OCI-LY7 (cell line): Measurements from ENCODE around the gene ENOX1.

Experiments
- CTCF ChIP-seq: fragments of 200-600 bp; sonication (generic); conservative IDR thresholded peaks from 2 replicates; pipeline ENCODE4 v1.5.1; 2014; ENCODE audit warnings: mild to moderate bottlenecking, antibody characterized with exemption, low read length, moderate library complexity, mixed read lengths
- EZH2phosphoT487 ChIP-seq: fragments of 200-600 bp; sonication (generic); IDR thresholded peaks from 2 replicates; pipeline ENCODE4 v1.6.1; 2018; ENCODE audit warnings: low read depth, borderline replicate concordance, mild to moderate bottlenecking, mixed run types, antibody characterized with exemption, low read length, moderate library complexity, mixed read lengths

- no peak for TF ChIP-seq CTCF
- TF ChIP-seq EZH2phosphoT487 = no peak
These were observed 398.9 kb downstream of the ENOX1 start for GRCh38 chr13:43387880-43388279.
